Fibroblast of lung (primary cell): ENCODE results near the gene KCTD20.

Experiments
- EZH2 ChIP-seq: IDR thresholded peaks from 2 replicates; pipeline ENCODE4 v1.5.1; 2012; ENCODE audit warnings: low read length, control low read depth, mild to moderate bottlenecking; ENCODE audit errors: missing control alignments
- TF ChIP-seq, protein P1 (sequence below), 2 donors: IDR thresholded peaks in 1 of 2; conservative IDR thresholded peaks in 1 of 2; 1 replicate in 1 of 2; 2 replicates in 1 of 2; pipeline ENCODE4 v1.5.1; 2011 to 2012; ENCODE audit warnings: low read length in 2 of 2, control low read depth in 1 of 2, inconsistent platforms in 1 of 2, low read depth in 1 of 2, mild to moderate bottlenecking in 1 of 2

DNA sequence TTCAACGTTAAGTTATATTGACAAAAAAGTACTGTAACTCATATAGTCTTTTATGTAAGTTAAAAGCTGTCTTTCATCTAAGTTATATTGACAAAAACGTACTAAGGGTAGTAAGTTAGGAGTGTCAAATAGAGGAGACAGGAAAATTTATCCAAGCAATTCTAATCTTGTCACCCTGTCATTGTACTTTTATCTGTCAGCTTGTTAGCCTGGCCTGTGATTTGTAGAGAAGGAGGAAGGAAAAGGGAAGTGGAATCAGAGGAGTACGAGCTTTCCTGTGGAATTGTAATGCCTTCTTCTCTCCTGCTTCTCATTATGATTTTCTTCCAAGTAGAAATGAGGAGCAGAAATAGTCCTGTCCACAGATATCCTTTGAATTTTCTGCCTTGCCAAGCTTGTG, 18.8 kb downstream of the KCTD20 start:
- TF ChIP-seq, protein P1, sequence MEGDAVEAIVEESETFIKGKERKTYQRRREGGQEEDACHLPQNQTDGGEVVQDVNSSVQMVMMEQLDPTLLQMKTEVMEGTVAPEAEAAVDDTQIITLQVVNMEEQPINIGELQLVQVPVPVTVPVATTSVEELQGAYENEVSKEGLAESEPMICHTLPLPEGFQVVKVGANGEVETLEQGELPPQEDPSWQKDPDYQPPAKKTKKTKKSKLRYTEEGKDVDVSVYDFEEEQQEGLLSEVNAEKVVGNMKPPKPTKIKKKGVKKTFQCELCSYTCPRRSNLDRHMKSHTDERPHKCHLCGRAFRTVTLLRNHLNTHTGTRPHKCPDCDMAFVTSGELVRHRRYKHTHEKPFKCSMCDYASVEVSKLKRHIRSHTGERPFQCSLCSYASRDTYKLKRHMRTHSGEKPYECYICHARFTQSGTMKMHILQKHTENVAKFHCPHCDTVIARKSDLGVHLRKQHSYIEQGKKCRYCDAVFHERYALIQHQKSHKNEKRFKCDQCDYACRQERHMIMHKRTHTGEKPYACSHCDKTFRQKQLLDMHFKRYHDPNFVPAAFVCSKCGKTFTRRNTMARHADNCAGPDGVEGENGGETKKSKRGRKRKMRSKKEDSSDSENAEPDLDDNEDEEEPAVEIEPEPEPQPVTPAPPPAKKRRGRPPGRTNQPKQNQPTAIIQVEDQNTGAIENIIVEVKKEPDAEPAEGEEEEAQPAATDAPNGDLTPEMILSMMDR (conservative IDR thresholded peaks at IDR 0.05 in 1 of 2, IDR thresholded peaks at IDR 0.05 in 1 of 2; ENCODE audit: low read depth in 1 of 2, low read length in 2 of 2), result no peak
- TF ChIP-seq EZH2, result no peak
